Measurements from ENCODE around the gene TMEM74B.

DNA sequence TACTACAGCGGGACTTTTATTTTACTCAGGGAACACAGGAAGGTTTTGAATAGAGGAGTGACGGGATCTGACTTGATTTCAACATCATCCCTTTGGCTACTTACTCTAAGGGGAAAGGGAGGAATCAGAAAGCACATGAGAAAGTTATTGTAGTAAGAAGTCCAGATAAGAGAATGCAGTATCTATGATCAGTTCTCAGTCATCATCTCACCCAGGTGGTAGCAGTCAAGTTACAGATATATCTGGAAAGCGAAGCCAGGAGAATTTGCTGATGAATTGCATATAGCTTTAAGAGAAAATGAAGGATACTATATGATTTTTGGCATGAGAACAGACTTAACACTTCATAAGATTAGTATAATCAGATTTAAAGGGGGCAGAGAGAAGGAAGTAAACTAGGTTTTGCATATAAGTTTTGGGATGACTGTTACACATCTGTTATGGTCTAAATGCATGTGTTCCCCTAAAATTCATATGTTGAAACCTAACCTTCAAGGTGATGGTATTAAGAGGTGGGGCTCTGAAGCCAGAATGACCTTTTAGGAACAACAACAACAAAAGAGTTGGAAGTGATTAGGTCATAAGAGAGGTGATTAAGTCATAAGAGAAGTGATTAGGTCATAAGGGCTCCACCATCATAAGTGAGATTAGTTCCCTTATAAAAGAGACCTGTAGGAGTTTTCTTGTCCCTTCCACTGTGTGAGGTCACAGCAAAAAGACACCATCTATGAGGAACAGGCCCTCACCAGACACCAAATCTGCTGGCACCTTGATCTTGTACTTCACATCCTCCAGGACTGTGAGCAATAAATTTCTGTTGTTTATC is 47.7 kb upstream of the TMEM74B start:
- TF ChIP-seq, protein P1, sequence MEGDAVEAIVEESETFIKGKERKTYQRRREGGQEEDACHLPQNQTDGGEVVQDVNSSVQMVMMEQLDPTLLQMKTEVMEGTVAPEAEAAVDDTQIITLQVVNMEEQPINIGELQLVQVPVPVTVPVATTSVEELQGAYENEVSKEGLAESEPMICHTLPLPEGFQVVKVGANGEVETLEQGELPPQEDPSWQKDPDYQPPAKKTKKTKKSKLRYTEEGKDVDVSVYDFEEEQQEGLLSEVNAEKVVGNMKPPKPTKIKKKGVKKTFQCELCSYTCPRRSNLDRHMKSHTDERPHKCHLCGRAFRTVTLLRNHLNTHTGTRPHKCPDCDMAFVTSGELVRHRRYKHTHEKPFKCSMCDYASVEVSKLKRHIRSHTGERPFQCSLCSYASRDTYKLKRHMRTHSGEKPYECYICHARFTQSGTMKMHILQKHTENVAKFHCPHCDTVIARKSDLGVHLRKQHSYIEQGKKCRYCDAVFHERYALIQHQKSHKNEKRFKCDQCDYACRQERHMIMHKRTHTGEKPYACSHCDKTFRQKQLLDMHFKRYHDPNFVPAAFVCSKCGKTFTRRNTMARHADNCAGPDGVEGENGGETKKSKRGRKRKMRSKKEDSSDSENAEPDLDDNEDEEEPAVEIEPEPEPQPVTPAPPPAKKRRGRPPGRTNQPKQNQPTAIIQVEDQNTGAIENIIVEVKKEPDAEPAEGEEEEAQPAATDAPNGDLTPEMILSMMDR (IDR thresholded peaks at IDR 0.05): no peak
- TF ChIP-seq EP300 (IDR thresholded peaks at IDR 0.05): no peak
